DND-41 (cell line): ENCODE measurements around the gene GLCE.

Experiments
- ATAC-seq: fragments of 200-7000 bp; cut with Tn5 transposase; 3 replicates; pipeline ENCODE4 v1.9.1; 2021; ENCODE audit warnings: low read depth; ENCODE audit not compliant: insufficient read depth
- DNase-seq: peaks from one replicate; pipeline ENCODE4 v3.0.0-alpha.2; 2020
- H2AFZ ChIP-seq: 2 replicates; pipeline ENCODE4 v1.6.0; 2012; ENCODE audit warnings: low read depth, low read length
- H3K27ac ChIP-seq: 2 replicates; pipeline ENCODE4 v1.5.1; 2012; ENCODE audit warnings: low read length, inconsistent platforms
- H3K27me3 ChIP-seq: fragments of 200-600 bp; sonication (generic); 2 replicates; pipeline ENCODE4 v1.6.0; 2012; ENCODE audit warnings: low read length, mild to moderate bottlenecking, inconsistent platforms; ENCODE audit not compliant: insufficient read depth, poor library complexity
- H3K36me3 ChIP-seq: 2 replicates; pipeline ENCODE4 v1.5.1; 2012; ENCODE audit warnings: low read length, inconsistent platforms; ENCODE audit not compliant: insufficient read depth
- H3K4me1 ChIP-seq: 2 replicates; pipeline ENCODE4 v1.5.1; 2012; ENCODE audit warnings: mild to moderate bottlenecking, low read length; ENCODE audit not compliant: insufficient read depth
- H3K4me2 ChIP-seq: 2 replicates; pipeline ENCODE4 v1.6.0; 2012; ENCODE audit warnings: mild to moderate bottlenecking, moderate library complexity, low read length, inconsistent platforms; ENCODE audit not compliant: insufficient read depth
- H3K4me3 ChIP-seq, 2 experiments: fragments of 200-600 bp in 1 of 2; shearing (Covaris generic) in 1 of 2; 2 replicates each; pipeline ENCODE4 v1.5.1; 2012 to 2016; ENCODE audit warnings: inconsistent platforms in 2 of 2, low read length in 2 of 2, mild to moderate bottlenecking in 2 of 2, low read depth in 1 of 2, moderate library complexity in 1 of 2
- H3K79me2 ChIP-seq: 2 replicates; pipeline ENCODE4 v1.6.0; 2012; ENCODE audit warnings: low read length, inconsistent platforms; ENCODE audit not compliant: insufficient read depth
- H3K9ac ChIP-seq: 2 replicates; pipeline ENCODE4 v1.6.0; 2012; ENCODE audit warnings: low read depth, mild to moderate bottlenecking, inconsistent platforms, low read length, moderate library complexity
- H3K9me3 ChIP-seq: 2 replicates; pipeline ENCODE4 v1.5.1; 2012; ENCODE audit warnings: low read length, moderate library complexity, mild to moderate bottlenecking, inconsistent platforms; ENCODE audit not compliant: insufficient read depth, severe bottlenecking
- H4K20me1 ChIP-seq: 2 replicates; pipeline ENCODE4 v1.6.0; 2012; ENCODE audit warnings: low read length; ENCODE audit not compliant: insufficient read depth
- EZH2 ChIP-seq: IDR thresholded peaks from 3 replicates; pipeline ENCODE4 v1.6.1; 2012; ENCODE audit warnings: borderline replicate concordance, low read depth, mild to moderate bottlenecking, moderate library complexity, low read length, inconsistent platforms; ENCODE audit not compliant: severe bottlenecking
- TF ChIP-seq, protein P1 (sequence below): IDR thresholded peaks from 2 replicates; pipeline ENCODE4 v1.5.1; 2012; ENCODE audit warnings: borderline replicate concordance, low read length, moderate library complexity, mild to moderate bottlenecking; ENCODE audit not compliant: poor library complexity, severe bottlenecking; ENCODE audit errors: extremely low read depth

The GLCE gene

DNA sequence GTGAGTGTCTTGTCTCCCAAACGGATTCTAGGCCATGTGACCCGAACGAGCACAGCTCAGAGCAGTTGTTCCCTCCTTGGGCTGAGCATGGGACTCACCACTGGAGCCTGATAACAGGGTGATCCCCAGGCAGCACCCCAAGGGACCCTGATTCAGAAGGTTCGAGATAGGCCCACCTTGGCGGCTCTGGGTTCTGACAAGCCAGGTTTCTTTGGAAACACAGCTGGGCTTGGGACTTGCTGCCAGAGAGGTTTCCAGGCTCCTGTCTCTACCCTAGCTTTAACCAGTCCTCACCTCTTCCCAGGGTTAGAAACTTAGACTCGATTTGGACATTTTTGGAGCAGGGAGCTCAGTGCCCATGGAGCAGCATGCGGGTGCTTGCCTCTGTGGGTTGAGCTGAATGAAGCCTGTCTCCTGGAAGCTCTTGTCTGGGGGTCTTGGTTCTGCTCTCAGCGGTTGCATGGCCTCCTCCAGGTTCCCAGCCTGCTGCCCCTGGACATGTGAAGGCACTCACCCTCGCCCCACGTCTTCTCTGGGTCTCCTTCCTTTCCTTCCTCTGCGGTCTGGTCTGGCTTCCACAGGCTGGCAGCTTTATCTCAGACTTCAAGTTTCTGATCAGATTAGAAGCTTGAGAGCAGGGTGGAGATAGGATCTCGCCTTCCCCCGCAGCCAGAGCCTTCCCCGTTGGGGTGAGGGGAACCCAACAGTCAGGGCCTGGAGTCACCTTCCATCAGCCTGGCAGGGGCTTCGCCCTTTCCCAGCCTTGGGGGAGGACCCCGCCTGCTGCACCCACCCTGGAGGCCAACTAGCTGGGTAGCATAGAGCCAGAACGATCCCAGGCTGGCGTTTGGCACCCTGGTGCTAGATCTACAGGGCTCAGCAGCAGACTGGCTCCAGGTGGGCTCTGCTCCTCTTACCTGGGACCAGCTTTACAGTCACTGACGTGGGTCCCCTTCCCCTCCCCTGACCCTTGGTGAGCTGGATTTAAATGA is 159.2 kb downstream of the GLCE start:
- no peaks in the 10 kb centered on the region for H3K9me3 ChIP-seq
- ATAC-seq (no peak), DNase-seq (no peak)
- TF ChIP-seq, protein P1, sequence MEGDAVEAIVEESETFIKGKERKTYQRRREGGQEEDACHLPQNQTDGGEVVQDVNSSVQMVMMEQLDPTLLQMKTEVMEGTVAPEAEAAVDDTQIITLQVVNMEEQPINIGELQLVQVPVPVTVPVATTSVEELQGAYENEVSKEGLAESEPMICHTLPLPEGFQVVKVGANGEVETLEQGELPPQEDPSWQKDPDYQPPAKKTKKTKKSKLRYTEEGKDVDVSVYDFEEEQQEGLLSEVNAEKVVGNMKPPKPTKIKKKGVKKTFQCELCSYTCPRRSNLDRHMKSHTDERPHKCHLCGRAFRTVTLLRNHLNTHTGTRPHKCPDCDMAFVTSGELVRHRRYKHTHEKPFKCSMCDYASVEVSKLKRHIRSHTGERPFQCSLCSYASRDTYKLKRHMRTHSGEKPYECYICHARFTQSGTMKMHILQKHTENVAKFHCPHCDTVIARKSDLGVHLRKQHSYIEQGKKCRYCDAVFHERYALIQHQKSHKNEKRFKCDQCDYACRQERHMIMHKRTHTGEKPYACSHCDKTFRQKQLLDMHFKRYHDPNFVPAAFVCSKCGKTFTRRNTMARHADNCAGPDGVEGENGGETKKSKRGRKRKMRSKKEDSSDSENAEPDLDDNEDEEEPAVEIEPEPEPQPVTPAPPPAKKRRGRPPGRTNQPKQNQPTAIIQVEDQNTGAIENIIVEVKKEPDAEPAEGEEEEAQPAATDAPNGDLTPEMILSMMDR = no peak
- TF ChIP-seq EZH2 = no peak
- H3K36me3 ChIP-seq = no peaks in the 10 kb centered on the region
- H3K9ac ChIP-seq = no peak overlapping the region
- no peaks in the 10 kb centered on the region for H3K4me1 ChIP-seq
- no peaks in the 10 kb centered on the region for H4K20me1 ChIP-seq
- H2AFZ ChIP-seq = no peak overlapping the region
- H3K4me2 ChIP-seq = no peak overlapping the region
- H3K27ac ChIP-seq = no peak overlapping the region
- no peak overlapping the region for H3K4me3 ChIP-seq
- H3K27me3 ChIP-seq = peaks cover 5% of the 10 kb centered on the region
- H3K79me2 ChIP-seq = no peaks in the 10 kb centered on the region

DNA sequence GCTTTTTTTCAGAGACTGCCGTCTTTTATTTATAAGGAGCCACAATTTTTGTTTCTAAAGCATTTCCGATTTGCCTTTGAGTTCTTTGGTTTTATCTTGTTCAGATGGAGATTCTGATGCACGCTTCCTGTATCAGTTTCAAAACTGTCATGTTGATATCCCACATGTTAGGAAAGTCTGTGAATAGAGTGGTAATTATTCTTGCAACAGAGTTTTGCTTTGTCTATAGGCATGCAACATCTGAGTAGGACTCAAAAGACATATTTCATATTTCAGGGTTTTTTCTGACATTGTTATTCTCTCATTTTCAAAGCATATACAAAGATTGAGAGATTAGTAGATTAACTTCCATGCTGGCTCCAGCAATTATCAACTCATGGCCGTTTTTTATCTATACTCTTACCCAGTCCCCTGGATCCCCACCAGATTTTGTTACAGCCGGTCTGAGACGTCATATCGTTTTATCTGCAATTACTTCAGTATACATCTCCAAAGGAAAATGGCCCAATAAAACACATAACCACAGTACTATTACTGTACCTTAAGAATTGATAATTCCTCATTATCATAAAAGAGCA is 160.6 kb downstream of the GLCE start:
- H3K4me3 ChIP-seq = no peak overlapping the region
- no peak overlapping the region for H3K4me2 ChIP-seq
- no peaks in the 10 kb centered on the region for H3K9me3 ChIP-seq
- no peaks in the 10 kb centered on the region for H3K36me3 ChIP-seq
- peaks cover 8% of the 10 kb centered on the region for H3K27me3 ChIP-seq
- H3K27ac ChIP-seq = no peak overlapping the region
- H3K79me2 ChIP-seq = no peaks in the 10 kb centered on the region
- no peak for TF ChIP-seq EZH2
- TF ChIP-seq, protein P1 = no peak
- H3K9ac ChIP-seq = no peak overlapping the region
- H4K20me1 ChIP-seq = no peaks in the 10 kb centered on the region
- no peak for DNase-seq
- no peaks in the 10 kb centered on the region for H3K4me1 ChIP-seq
- H2AFZ ChIP-seq = no peak overlapping the region
- no peak for ATAC-seq
